SKM-1 treated with dmso at 0.1 percent for 144 hours (cell line): ENCODE measurements around the gene NLGN3.
"Not testable (repeated sequence)": the region's sequence is repeated elsewhere in the genome, so short reads cannot be mapped to it uniquely, and the experiment has no call there.

Source experiments
- DNase-seq: peaks from one replicate; lab custom pipeline; 2025; ENCODE audit not compliant: unreplicated experiment; lab: John Stamatoyannopoulos, UW

NLGN3 gene

GRCh38 chrX:71168134-71168533 lies 23.5 kb downstream of the NLGN3 start:
- no peak for DNase-seq

- DNase-seq, result no peak
Observed at GRCh38 chrX:71169586-71169985, 24.9 kb downstream of the NLGN3 start.

GRCh38 chrX:71170660-71171059 lies 26.0 kb downstream of the NLGN3 start:
- no peak for DNase-seq

- DNase-seq, result peak; percentile 53
Observed at GRCh38 chrX:71171110-71171801, 26.6 kb downstream of the NLGN3 start.

GRCh38 chrX:71173440-71173839 lies 28.8 kb downstream of the NLGN3 start:
- no peak for DNase-seq

- DNase-seq, result no peak
Observed at GRCh38 chrX:71174795-71175194, 30.2 kb downstream of the NLGN3 start.

- DNase-seq, result no peak
Observed at GRCh38 chrX:71175531-71175930, 30.9 kb downstream of the NLGN3 start.

GRCh38 chrX:71177327-71177726 lies 32.7 kb downstream of the NLGN3 start:
- DNase-seq, result no peak

- DNase-seq, result peak; percentile 23
Observed at GRCh38 chrX:71178908-71179307, 34.3 kb downstream of the NLGN3 start.

- DNase-seq, result not testable (repeated sequence)
Observed at GRCh38 chrX:71180579-71181265, 36.1 kb downstream of the NLGN3 start.

GRCh38 chrX:71181558-71181909 lies 36.9 kb downstream of the NLGN3 start:
- no peak for DNase-seq

GRCh38 chrX:71181910-71182799 lies 37.5 kb downstream of the NLGN3 start:
- peak; percentile 89 for DNase-seq

GRCh38 chrX:71182871-71183270 lies 38.2 kb downstream of the NLGN3 start:
- DNase-seq, result no peak

- DNase-seq, result no peak
Observed at GRCh38 chrX:71183341-71183740, 38.7 kb downstream of the NLGN3 start.

- no peak for DNase-seq
Observed at GRCh38 chrX:71184092-71184491, 39.5 kb downstream of the NLGN3 start.

- DNase-seq, result no peak
Observed at GRCh38 chrX:71184803-71185495, 40.3 kb downstream of the NLGN3 start.

- no peak for DNase-seq
Observed at GRCh38 chrX:71191248-71191647, 46.6 kb downstream of the NLGN3 start.

GRCh38 chrX:71195964-71196649 lies 51.5 kb downstream of the NLGN3 start:
- no peak for DNase-seq

- DNase-seq, result peak; percentile 67
Observed at GRCh38 chrX:71198066-71198465, 53.4 kb downstream of the NLGN3 start.

- DNase-seq, result no peak
Observed at GRCh38 chrX:71199252-71200008, 54.8 kb downstream of the NLGN3 start.
